Stimulated activated naive CD8-positive, alpha-beta T cell treated with anti-CD3 and anti-CD28 coated beads, Interleukin-15, Interleukin-2, amounts not matched to agents 100 ng/mL and 50 ng/mL, for 24 hours (primary cell): ENCODE data around the gene OR52E4.

ENCODE experiments used
- H3K27ac Mint-ChIP-seq: one replicate; pipeline ENCODE4 v1.8.0; 2021; ENCODE audit warnings: mild to moderate bottlenecking, mixed read lengths
- H3K27me3 Mint-ChIP-seq: one replicate; pipeline ENCODE4 v1.8.0; 2021; ENCODE audit warnings: mixed read lengths
- H3K36me3 Mint-ChIP-seq: one replicate; pipeline ENCODE4 v1.8.0; 2021; ENCODE audit warnings: low read depth, mixed read lengths
- H3K4me1 Mint-ChIP-seq: one replicate; pipeline ENCODE4 v1.8.0; 2021; ENCODE audit warnings: low read depth, mixed read lengths
- H3K4me3 Mint-ChIP-seq: one replicate; pipeline ENCODE4 v1.8.0; 2021; ENCODE audit warnings: mild to moderate bottlenecking, mixed read lengths
- H3K9me3 Mint-ChIP-seq: one replicate; pipeline ENCODE4 v1.8.0; 2021; ENCODE audit warnings: mixed read lengths

OR52E4 gene

GRCh38 chr11:5899534-5899933 is 19.1 kb downstream of the OR52E4 start:
- Mint-ChIP-seq H3K36me3 (no peaks in the 10 kb centered on the region), H3K27ac (no peak overlapping the region), H3K4me3 (no peak overlapping the region), H3K4me1 (no peaks in the 10 kb centered on the region), H3K27me3 (peaks cover 8% of the 10 kb centered on the region), H3K9me3 (no peaks in the 10 kb centered on the region)

GRCh38 chr11:5910540-5910939 is 30.1 kb downstream of the OR52E4 start:
- no peaks in the 10 kb centered on the region for H3K9me3 Mint-ChIP-seq
- no peak overlapping the region for H3K27ac Mint-ChIP-seq
- no peaks in the 10 kb centered on the region for H3K36me3 Mint-ChIP-seq
- no peaks in the 10 kb centered on the region for H3K4me1 Mint-ChIP-seq
- H3K4me3 Mint-ChIP-seq: no peak overlapping the region
- H3K27me3 Mint-ChIP-seq: peaks cover 27% of the 10 kb centered on the region

GRCh38 chr11:5922749-5923426 is 42.5 kb downstream of the OR52E4 start:
- peaks cover 4% of the 10 kb centered on the region for H3K27me3 Mint-ChIP-seq
- peaks cover 17% of the 10 kb centered on the region for H3K9me3 Mint-ChIP-seq
- H3K4me3 Mint-ChIP-seq: no peak overlapping the region
- H3K27ac Mint-ChIP-seq: no peak overlapping the region
- H3K36me3 Mint-ChIP-seq: no peaks in the 10 kb centered on the region
- no peaks in the 10 kb centered on the region for H3K4me1 Mint-ChIP-seq

- H3K9me3 Mint-ChIP-seq: peaks cover 20% of the 10 kb centered on the region
- no peaks in the 10 kb centered on the region for H3K4me1 Mint-ChIP-seq
- peaks cover 2% of the 10 kb centered on the region for H3K27me3 Mint-ChIP-seq
- H3K27ac Mint-ChIP-seq: no peak overlapping the region
- no peak overlapping the region for H3K4me3 Mint-ChIP-seq
- H3K36me3 Mint-ChIP-seq: no peaks in the 10 kb centered on the region
These were observed 43.0 kb downstream of the OR52E4 start for GRCh38 chr11:5923427-5923776.

- Mint-ChIP-seq H3K4me1 (no peaks in the 10 kb centered on the region), H3K27me3 (no peaks in the 10 kb centered on the region), H3K27ac (no peak overlapping the region), H3K36me3 (no peaks in the 10 kb centered on the region), H3K9me3 (peaks cover 21% of the 10 kb centered on the region), H3K4me3 (no peak overlapping the region)
These were observed 43.4 kb downstream of the OR52E4 start for GRCh38 chr11:5923794-5924193.

GRCh38 chr11:5928271-5928670 is 47.8 kb downstream of the OR52E4 start:
- Mint-ChIP-seq H3K36me3 (no peaks in the 10 kb centered on the region), H3K27ac (no peak overlapping the region), H3K4me3 (no peak overlapping the region), H3K4me1 (no peaks in the 10 kb centered on the region), H3K9me3 (peaks cover 40% of the 10 kb centered on the region), H3K27me3 (no peaks in the 10 kb centered on the region)

GRCh38 chr11:5928811-5929210 is 48.4 kb downstream of the OR52E4 start:
- Mint-ChIP-seq H3K27ac (no peak overlapping the region), H3K4me3 (no peak overlapping the region), H3K9me3 (peaks cover 40% of the 10 kb centered on the region), H3K27me3 (no peaks in the 10 kb centered on the region), H3K4me1 (no peaks in the 10 kb centered on the region), H3K36me3 (no peaks in the 10 kb centered on the region)

- Mint-ChIP-seq H3K9me3 (peaks cover 35% of the 10 kb centered on the region), H3K27ac (no peak overlapping the region), H3K4me3 (no peak overlapping the region), H3K4me1 (no peaks in the 10 kb centered on the region), H3K36me3 (no peaks in the 10 kb centered on the region), H3K27me3 (no peaks in the 10 kb centered on the region)
These were observed 49.3 kb downstream of the OR52E4 start for GRCh38 chr11:5929571-5930368.

- no peaks in the 10 kb centered on the region for H3K27me3 Mint-ChIP-seq
- H3K36me3 Mint-ChIP-seq: no peaks in the 10 kb centered on the region
- no peak overlapping the region for H3K27ac Mint-ChIP-seq
- H3K9me3 Mint-ChIP-seq: peaks cover 27% of the 10 kb centered on the region
- H3K4me3 Mint-ChIP-seq: no peak overlapping the region
- H3K4me1 Mint-ChIP-seq: no peaks in the 10 kb centered on the region
These were observed 50.2 kb downstream of the OR52E4 start for GRCh38 chr11:5930614-5931013.

- H3K9me3 Mint-ChIP-seq: peaks cover 27% of the 10 kb centered on the region
- no peak overlapping the region for H3K27ac Mint-ChIP-seq
- no peak overlapping the region for H3K4me3 Mint-ChIP-seq
- no peaks in the 10 kb centered on the region for H3K4me1 Mint-ChIP-seq
- no peaks in the 10 kb centered on the region for H3K27me3 Mint-ChIP-seq
- H3K36me3 Mint-ChIP-seq: no peaks in the 10 kb centered on the region
These were observed 50.6 kb downstream of the OR52E4 start for GRCh38 chr11:5931061-5931460.

GRCh38 chr11:5932671-5933070 is 52.2 kb downstream of the OR52E4 start:
- H3K27ac Mint-ChIP-seq: no peak overlapping the region
- H3K4me3 Mint-ChIP-seq: no peak overlapping the region
- no peaks in the 10 kb centered on the region for H3K36me3 Mint-ChIP-seq
- no peaks in the 10 kb centered on the region for H3K27me3 Mint-ChIP-seq
- H3K9me3 Mint-ChIP-seq: peaks cover 27% of the 10 kb centered on the region
- no peaks in the 10 kb centered on the region for H3K4me1 Mint-ChIP-seq

GRCh38 chr11:5933116-5933515 is 52.7 kb downstream of the OR52E4 start:
- H3K36me3 Mint-ChIP-seq: no peaks in the 10 kb centered on the region
- no peaks in the 10 kb centered on the region for H3K4me1 Mint-ChIP-seq
- H3K27ac Mint-ChIP-seq: no peak overlapping the region
- H3K4me3 Mint-ChIP-seq: no peak overlapping the region
- no peaks in the 10 kb centered on the region for H3K27me3 Mint-ChIP-seq
- H3K9me3 Mint-ChIP-seq: peaks cover 29% of the 10 kb centered on the region
